ENCODE data around the gene CYP4F11.
"Not testable (repeated sequence)": the region's sequence is repeated elsewhere in the genome, so short reads cannot be mapped to it uniquely, and the experiment has no call there.

Gene CYP4F11

GRCh38 chr19:15934332-15935078 lies at the start of gene CYP4F11:
Gene CYP4F11 (minus strand): TSS chr19:15934529. CDS start chr19:15934408, 121 bp downstream.
- no peak for DNase-seq (ENCODE audit: low read depth)

- DNase-seq (ENCODE audit: low read depth), result no peak
Measured at GRCh38 chr19:15979293-15979692, 45.0 kb upstream of the CYP4F11 start.

- DNase-seq (ENCODE audit: low read depth), result no peak
Measured at GRCh38 chr19:15977690-15978089, 43.4 kb upstream of the CYP4F11 start.

GRCh38 chr19:15976836-15977689 lies 42.7 kb upstream of the CYP4F11 start:
- no peak for DNase-seq (ENCODE audit: low read depth)

GRCh38 chr19:15974856-15975255 lies 40.5 kb upstream of the CYP4F11 start:
- no peak for DNase-seq (ENCODE audit: low read depth)

- not testable (repeated sequence) for DNase-seq (ENCODE audit: low read depth)
Measured at GRCh38 chr19:15972043-15972442, 37.7 kb upstream of the CYP4F11 start.

- no peak for DNase-seq (ENCODE audit: low read depth)
Measured at GRCh38 chr19:15971224-15971780, 37.0 kb upstream of the CYP4F11 start.

GRCh38 chr19:15964231-15964630 lies 29.9 kb upstream of the CYP4F11 start:
- DNase-seq (ENCODE audit: low read depth), result no peak

GRCh38 chr19:15962319-15962718 lies 28.0 kb upstream of the CYP4F11 start:
- DNase-seq (ENCODE audit: low read depth), result no peak

- DNase-seq (ENCODE audit: low read depth), result no peak
Measured at GRCh38 chr19:15954820-15955219, 20.5 kb upstream of the CYP4F11 start.

GRCh38 chr19:15948223-15949058 lies 14.1 kb upstream of the CYP4F11 start, which contains the start of gene OR10H4:
Gene OR10H4 (plus strand): TSS chr19:15949008. CDS start chr19:15949008, 0 bp downstream.
- DNase-seq (ENCODE audit: low read depth), result no peak

GRCh38 chr19:15945301-15945700 lies 11.0 kb upstream of the CYP4F11 start:
- no peak for DNase-seq (ENCODE audit: low read depth)

- no peak for DNase-seq (ENCODE audit: low read depth)
Measured at GRCh38 chr19:15944401-15944800, 10.1 kb upstream of the CYP4F11 start.

- DNase-seq (ENCODE audit: low read depth), result no peak
Measured at GRCh38 chr19:15937771-15938170, 3.4 kb upstream of the CYP4F11 start.

- no peak for DNase-seq (ENCODE audit: low read depth)
Measured at GRCh38 chr19:15936950-15937349, 2.6 kb upstream of the CYP4F11 start.

GRCh38 chr19:15936173-15936572 lies 1.8 kb upstream of the CYP4F11 start:
- no peak for DNase-seq (ENCODE audit: low read depth)

GRCh38 chr19:15935167-15935702 lies 906 bp upstream of the CYP4F11 start:
- DNase-seq (ENCODE audit: low read depth), result no peak

- not testable (repeated sequence) for DNase-seq (ENCODE audit: low read depth)
Measured at GRCh38 chr19:15933761-15934331, 483 bp downstream of the CYP4F11 start.

GRCh38 chr19:15928321-15928720 lies 6.0 kb downstream of the CYP4F11 start:
- DNase-seq (ENCODE audit: low read depth), result no peak

GRCh38 chr19:15926484-15926883 lies 7.8 kb downstream of the CYP4F11 start:
- no peak for DNase-seq (ENCODE audit: low read depth)

GRCh38 chr19:15923702-15924101 lies 10.6 kb downstream of the CYP4F11 start:
- no peak for DNase-seq (ENCODE audit: low read depth)

Measured in EH (cell line).